Lower leg skin (tissue), 3 donors: ENCODE data around the gene WDR91.

Experiments used
- POLR2A ChIP-seq, 2 donors: fragments of 450-650 bp; IDR thresholded peaks; one replicate each; pipeline ENCODE4 v1.6.1; 2016 to 2017; ENCODE audit warnings: antibody characterized with exemption in 2 of 2, mild to moderate bottlenecking in 1 of 2, moderate library complexity in 1 of 2
- TF ChIP-seq, protein P1 (sequence below), 3 donors: fragments of 450-650 bp; IDR thresholded peaks; one replicate each; pipeline ENCODE4 v1.5.1; 2016; ENCODE audit warnings: antibody characterized with exemption in 3 of 3, mild to moderate bottlenecking in 3 of 3, moderate library complexity in 2 of 3

DNA sequence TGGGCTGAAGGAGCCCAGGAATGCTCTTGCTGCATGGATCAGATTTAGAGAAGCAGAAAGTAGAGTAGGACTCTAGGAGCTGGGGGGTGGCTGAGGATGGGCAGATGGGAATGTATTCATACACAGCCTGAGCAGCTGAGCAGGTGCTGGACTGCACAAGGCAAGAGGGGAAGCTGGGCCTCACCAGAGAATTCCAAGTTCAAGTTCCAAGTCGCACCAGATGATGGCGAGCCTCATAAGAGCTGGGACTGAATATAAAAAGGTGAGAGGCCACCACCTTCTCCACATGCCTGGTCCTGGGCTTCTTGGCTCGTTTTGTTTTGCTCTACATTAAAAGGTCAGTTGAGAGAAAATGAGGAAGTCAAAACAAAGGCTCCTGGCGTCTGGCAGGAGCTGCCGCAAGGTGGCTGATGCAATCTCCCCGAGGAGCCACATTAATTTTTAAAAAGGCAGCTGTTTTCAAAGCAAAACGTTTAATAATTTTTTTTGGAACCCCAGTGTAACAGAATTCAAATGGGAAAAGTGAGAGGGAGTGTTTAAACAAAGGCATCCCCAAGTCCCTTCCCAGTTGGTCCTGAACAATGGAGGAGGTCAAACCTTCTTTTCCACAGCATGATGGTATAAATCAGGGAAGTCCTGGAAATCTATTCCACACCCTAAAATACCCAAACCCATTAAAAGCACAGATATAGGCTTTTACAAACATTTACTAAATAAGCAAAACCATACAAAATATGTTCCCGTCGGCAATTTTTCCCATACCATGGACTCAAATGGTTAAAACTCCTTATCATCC is 50.3 kb downstream of the WDR91 start:
- TF ChIP-seq, protein P1, sequence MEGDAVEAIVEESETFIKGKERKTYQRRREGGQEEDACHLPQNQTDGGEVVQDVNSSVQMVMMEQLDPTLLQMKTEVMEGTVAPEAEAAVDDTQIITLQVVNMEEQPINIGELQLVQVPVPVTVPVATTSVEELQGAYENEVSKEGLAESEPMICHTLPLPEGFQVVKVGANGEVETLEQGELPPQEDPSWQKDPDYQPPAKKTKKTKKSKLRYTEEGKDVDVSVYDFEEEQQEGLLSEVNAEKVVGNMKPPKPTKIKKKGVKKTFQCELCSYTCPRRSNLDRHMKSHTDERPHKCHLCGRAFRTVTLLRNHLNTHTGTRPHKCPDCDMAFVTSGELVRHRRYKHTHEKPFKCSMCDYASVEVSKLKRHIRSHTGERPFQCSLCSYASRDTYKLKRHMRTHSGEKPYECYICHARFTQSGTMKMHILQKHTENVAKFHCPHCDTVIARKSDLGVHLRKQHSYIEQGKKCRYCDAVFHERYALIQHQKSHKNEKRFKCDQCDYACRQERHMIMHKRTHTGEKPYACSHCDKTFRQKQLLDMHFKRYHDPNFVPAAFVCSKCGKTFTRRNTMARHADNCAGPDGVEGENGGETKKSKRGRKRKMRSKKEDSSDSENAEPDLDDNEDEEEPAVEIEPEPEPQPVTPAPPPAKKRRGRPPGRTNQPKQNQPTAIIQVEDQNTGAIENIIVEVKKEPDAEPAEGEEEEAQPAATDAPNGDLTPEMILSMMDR (IDR thresholded peaks at IDR 0.05), result no peak
- no peak for TF ChIP-seq POLR2A (IDR thresholded peaks at IDR 0.05)
